ENCODE data around the gene CLUH. TPM values are rescaled to one million over a fixed set of nuclear protein-coding genes. Genes with fewer than 3 reads are reported as not detected.

Gene CLUH
- polyA plus RNA-seq, 4 donors = 41.1 to 68.0 (median 47.7) TPM

GRCh38 chr17:2719861-2720260, 8.3 kb upstream of the CLUH start:
- DNase-seq (ENCODE audit: low read depth in 4 of 4, low spot score in 2 of 4) = no peak

GRCh38 chr17:2718150-2718938, 6.8 kb upstream of the CLUH start:
- no peak for DNase-seq (ENCODE audit: low read depth in 4 of 4, low spot score in 2 of 4)

- no peak for DNase-seq (ENCODE audit: low read depth in 4 of 4, low spot score in 2 of 4)
These were observed 5.1 kb upstream of the CLUH start for GRCh38 chr17:2716649-2717048.

DNA sequence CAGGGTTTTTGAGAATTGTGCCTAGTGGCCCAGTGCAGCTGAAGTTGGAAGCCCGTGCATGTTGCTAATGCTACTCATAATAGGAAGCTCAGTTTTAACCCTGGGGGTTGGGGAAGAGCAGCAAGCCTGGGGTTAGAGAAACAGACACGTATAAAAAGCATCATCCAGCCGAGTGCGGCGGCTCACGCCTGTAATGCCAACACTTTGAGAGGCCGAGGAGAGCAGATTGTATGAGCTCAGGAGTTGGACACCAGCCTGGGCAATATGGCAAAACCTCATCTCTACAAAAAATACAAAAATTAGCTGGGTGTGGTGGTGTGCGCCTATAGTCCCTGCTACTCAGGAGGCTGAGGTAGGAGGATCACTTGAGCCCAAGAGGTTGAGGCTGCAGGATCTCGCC, 2.3 kb upstream of the CLUH start:
- DNase-seq (ENCODE audit: low read depth in 4 of 4, low spot score in 2 of 4) = no peak

DNA sequence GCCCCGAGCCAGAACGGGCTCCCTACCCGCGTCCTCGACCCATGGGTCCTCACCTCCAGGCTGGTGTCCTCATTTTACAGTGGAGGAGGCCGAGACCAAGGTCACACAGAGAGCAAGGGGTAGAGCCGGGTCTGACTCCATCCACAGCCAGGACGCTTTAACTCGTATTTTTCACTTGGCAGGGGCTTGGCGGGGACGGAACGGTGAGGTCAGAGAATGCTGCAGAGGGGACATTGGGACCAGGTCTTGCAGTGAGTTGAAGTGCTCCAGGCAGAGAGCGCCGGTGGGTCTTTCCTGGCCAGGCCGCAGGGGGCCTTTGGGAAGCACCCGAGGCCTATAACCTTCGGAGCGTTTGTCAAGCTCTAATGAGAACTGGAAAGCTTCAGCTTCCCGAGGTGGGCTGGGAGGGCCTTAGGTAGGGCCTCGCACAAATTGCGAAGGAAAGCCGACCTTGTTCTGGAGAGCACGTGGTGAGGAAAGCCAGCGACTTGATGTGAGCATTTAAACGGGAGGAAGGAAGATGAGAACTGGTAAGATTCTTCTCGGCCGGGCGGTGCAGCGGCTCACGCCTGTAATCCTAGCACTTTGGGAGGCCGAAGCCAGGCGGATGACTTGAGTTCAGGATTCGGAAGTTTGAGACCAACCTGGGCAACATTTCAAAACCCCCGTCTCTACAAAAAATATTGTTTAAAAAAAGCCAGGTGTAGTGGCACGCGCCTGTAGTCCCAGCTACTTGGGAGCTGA, 908 bp upstream of the CLUH start:
- no peak for DNase-seq (ENCODE audit: low read depth in 4 of 4, low spot score in 2 of 4)

DNA sequence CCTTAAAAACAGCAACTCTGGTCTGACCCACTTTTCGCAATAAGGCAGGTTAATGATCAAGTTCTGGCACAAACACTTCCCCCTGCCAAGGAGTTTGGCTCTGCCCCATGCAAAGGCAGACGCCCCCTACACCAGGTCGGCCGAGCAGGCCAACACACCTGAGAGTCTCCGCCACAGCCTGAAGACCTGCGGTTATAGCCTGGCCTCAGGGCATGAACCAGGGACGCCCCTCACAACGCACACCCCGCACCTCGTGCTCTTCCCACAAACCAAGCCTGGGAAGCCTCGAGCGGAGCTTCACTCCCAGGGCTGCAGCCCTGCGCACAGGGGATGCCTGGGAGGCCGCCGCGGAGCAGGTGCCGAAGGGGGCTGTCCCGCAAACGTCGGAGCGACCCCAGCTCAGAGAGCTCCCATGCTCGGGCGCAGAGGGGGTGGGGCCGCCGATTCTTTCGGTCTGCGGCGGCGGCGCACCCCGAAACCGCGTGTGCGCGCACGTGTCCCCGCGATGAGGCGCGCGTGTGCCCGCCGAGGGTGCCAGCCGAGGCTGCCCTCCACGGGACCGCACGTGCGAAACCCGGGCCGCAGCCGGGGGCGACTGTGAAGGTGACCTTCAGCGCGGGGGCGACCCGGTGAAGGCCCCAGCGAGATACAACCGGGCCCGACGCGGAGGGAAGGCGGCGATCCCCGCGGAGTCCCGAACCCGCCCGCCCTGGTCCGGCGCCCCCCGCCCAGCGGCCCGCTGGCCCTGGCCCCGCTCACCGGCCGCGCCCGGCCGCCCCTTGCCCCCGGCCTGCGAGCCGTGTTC, 559 bp downstream of the CLUH start:
- DNase-seq (ENCODE audit: low read depth in 4 of 4, low spot score in 2 of 4) = no peak

DNA sequence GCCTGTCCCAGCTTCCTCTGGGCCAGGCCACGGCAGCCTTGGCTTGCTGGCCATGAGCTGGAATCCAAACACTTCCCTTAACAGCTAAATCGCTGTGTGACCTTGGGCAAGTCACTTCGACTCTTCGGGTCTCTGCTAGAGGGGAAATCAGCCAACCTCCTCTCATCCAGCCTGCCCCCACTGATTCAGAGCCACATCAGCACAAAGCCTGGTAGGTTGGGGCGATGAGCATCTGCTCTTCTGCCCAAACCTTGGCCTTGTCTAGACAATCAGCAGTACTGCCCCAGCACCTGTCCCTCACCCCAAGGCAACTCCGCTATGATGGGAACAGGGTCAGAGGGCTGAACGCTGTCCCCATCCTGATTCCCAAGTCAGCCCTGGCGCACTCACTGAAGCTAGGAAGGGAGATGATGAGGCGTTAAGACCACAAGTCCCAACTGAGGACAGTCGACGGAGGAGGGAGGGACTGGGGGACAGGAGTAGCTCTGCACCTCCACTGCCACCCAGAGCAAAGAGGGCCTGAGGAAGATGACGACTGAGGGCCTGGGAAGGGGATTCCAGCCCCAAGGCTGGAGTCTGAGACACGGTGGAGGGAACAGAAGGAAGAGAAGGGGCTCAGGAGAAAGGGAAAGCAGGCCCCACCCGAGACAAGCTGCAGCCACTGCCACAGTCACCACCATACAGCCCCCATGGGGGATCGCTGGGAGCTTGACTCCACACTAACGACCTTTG, 1.3 kb downstream of the CLUH start:
- DNase-seq (ENCODE audit: low read depth in 4 of 4, low spot score in 2 of 4) = no peak

GRCh38 chr17:2709183-2709661, 2.3 kb downstream of the CLUH start:
- DNase-seq (ENCODE audit: low read depth in 4 of 4, low spot score in 2 of 4) = no peak

DNA sequence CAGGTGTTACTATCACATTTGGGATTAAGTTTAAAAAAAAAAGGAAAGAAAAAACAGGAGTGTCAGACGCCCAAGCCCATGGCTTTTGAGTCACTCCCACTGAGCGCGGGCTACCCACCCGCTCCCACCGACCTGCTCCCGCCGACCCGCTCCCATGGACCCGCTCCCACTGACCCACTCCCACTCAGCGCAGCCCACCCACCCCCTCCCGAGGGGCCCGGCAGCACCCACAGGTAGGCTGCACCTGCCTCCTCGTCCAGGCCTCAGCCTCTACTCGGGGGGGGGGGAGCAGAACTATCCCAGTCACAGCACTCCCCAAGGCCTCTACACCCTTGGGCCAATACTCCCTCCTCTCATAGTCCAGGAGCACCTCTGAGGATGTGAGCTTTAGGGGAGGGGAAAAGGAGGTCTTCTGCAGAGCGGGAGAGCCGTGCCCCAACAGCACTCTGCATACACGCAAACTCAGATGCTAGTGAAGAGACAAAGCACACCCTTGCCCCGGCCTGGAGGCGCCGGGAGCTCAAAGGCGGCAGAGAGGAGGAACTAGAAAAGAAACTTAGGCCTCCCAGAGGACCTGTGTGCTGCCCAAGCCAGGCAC, 2.9 kb downstream of the CLUH start:
- DNase-seq (ENCODE audit: low read depth in 4 of 4, low spot score in 2 of 4) = no peak

DNA sequence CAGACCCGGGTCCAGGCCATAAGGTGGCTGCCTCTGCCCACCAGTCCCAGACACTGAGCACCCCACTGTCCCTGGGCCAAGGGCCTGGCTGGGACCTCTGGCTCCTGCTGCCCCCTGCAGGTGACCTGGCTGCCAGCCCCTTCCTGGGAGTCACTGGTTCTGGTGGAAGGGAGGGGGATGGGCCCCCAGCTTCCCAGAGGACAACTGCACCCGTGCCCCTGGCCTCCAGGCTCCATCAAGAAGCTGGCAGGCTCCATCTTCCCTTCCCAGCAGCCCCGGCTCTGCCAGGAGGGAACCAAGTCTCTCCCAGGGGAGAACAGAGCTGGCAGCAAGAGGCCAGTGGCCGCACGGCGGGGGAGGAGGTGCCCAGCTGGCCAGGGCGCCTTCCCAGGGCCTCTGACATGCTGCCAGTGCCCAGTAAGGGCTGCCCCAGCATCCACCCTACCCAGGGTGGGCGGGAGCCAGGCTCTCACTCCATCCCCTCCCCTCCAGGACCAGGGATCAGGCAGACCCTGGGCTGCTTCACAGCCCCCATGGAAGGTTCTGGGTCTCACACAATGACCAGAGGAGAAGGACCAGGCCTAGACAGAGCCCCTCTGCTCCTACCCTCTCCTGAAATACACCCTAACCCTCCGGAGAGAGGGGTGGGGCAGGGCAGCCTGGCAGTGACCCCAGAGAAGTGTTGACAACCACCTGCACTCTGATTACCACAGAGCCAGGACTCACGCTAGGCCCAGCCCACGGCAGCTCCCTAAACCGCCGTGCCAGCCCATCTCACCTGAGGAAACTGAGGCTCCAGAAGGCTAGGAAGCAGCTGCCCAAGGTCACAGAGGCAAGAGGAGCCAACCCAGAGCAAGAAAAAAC, 3.6 kb downstream of the CLUH start:
- DNase-seq (ENCODE audit: low read depth in 4 of 4, low spot score in 2 of 4) = no peak

DNA sequence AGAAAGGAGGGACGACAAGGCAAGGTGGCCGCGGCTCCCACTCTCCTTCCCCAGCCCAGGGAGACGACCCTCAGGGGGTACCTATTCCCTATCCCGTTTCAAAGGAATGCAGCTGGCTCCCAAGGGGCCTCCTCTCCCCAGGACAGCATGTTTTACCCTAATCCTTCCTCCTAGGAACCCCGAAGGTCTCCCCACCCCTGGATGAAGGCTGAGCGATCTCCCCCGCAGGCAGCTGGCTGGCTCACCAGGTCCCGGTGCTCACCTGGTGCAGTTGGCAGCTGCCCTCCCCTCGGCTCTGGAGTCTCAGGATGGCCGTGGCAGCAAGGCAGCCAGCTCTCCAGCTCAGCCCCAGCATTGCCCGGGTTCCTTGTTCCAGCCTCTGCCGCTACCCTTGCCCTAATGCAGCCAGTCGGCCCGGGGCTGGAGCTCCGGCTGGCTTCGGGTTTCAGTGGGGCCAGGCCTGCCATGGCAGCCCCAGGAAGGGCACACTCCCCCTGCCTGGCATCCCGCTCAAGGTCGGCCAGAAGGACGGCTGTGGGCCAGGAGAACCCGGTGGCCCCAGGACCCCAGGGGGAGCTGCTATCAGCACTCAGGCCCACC, 4.6 kb downstream of the CLUH start:
- DNase-seq (ENCODE audit: low read depth in 4 of 4, low spot score in 2 of 4) = no peak

DNA sequence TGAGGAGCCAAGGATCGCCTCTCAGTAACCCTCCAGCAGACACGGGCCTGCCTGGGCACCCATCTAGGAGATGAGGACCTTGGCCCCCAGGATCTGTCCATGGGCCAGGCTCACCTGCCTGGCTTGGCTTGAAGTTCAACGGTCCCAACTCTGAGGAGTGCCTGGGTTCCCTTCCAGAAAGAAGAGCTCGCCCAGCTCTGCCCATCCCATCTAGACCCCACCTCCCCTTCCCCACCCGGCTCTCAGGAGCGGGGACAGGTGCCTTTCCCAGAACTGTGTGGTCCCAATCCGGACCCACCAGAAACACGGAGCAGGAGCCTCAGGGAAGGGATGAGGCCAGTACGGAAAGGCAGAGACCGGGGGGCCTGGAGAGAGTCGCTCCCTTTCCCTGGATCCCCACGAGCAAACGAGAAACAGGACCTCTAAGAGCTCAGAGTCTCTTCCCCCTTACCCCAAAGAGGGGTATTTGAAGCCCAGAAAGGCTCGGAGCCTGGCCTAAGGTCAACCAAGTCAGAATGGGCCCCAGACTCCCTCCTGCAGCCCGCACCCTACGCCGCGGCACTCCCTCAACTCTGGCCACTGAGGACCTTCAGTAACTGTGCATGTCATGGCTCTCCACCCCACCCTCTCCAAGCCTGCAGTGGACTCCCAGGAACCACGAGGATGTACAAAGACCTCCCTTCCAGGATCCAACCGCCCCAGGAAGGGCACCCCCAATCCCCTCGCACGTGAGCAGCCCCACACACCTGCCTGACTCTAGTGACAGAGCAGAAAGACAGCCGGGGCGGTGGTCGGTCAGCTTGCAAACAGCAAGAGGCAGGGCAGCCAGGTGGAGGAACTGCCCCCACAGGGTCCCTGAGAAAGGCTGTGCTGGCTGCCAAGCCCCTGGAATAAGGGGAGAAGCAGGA, 5.4 kb downstream of the CLUH start:
- no peak for DNase-seq (ENCODE audit: low read depth in 4 of 4, low spot score in 2 of 4)

GRCh38 chr17:2705263-2705662, 6.3 kb downstream of the CLUH start:
- DNase-seq (ENCODE audit: low read depth in 4 of 4, low spot score in 2 of 4) = no peak

DNA sequence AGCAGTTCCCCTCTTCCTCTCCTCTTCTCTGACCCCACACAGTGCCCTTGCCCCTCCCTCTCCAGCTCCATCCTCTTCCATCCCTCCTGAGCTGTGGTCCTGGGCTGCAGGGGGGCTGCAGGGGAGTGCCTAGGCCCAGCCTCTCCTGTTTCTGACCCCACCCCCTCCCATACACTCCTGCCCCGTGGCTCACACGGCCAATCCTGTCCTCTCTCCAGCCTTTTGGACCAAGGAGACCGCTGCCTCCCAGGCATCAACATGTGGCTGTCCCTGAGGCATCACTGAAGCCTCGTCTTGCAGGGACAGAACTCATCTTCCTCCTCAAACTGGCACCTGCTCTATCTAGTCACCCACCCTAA, 6.7 kb downstream of the CLUH start:
- DNase-seq (ENCODE audit: low read depth in 4 of 4, low spot score in 2 of 4) = no peak

DNA sequence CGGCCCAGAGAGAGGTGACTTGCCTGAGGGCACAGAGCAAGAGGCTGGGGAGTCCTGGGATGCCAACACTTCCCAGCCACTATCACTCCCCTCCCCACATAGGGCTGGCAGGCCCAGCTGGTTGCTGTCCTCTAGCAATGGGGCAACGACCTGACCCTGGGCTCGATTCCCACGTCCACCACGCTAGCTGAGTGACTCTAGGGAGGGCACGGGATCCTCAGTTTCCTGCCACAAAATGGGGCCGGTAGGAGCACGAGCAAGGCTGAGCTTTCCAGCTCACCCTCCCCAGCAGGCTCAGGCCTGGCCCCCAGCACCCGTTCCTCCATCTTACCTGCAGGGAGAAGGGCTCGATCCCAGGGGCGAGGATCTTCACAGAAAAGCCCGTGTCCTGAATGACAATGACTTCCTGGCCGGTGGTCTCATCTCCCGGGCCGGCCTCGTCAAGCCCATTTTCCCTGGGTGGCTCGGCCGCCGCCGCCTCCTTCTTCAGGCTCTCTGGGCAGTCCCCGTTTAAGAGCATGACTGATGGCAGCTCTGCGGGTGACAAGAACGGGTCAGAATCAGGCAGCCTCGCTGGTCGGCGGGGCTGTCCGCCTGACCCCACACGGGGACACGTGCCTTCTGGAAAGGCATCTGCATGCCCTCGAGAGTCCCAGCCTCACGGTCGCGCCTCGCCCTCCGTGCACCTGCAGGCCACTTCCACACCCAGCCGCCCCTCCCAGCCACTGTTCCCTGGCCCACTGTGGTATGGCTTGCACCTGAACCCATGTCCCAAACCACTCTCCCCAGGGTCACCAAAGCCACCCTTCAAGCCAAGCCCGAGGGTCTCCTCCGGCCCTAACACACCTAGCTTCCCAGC, 7.3 kb downstream of the CLUH start:
- no peak for DNase-seq (ENCODE audit: low read depth in 4 of 4, low spot score in 2 of 4)

DNA sequence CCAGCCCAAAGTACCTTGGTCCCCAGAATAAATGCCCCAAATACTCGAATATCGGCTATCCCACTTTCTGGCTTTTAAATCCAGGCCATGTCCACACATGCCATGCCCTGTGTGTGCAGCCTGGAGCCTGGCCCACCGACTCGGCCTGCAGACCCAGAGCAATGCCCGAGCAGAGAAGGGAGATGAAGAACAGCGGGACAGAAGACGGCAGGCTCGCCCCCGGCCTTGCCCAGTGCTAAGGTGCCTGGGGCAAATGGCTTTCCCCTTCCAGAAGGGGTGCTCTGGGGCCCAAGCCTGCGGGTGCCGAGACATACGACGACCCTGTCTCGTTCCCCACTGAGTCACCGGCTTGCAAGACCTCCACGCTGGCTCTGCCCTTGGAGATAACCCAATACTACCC, 8.0 kb downstream of the CLUH start:
- no peak for DNase-seq (ENCODE audit: low read depth in 4 of 4, low spot score in 2 of 4)

DNA sequence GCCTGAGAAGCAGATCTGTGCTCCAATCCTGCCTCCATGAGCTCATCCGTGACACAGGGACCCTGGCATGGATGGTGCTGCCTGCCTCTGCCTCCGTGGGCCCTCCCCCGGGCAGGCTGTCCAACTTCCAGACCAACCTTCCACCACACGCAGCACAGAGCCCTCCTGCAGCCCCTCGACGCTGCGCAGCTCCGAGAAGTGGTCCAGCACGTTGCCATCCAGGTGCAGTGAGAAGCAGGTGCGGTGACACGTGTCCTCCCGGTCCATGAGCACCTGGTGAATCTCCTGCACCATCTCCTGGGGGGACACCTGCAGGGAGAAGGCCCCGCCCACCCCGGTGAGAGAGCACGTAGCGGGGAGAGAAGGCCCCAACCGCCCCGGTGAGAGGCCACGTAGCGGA, 8.4 kb downstream of the CLUH start:
- no peak for DNase-seq (ENCODE audit: low read depth in 4 of 4, low spot score in 2 of 4)
